HEK293 (cell line): ENCODE data around the gene CACNB2.

Experiments
- CTCF ChIA-PET: fragments of 350-600 bp; formaldehyde crosslinking; extraction: SDS; loops from one replicate; lab custom pipeline; 2021; ENCODE audit warnings: antibody characterized with exemption; lab: Yijun Ruan, JAX
- POLR2A ChIA-PET: fragments of 300-600 bp; formaldehyde crosslinking; extraction: SDS; loops from one replicate; lab custom pipeline; 2020; ENCODE audit warnings: antibody characterized with exemption, inconsistent platforms; lab: Yijun Ruan, JAX
- H3K27ac ChIP-seq: fragments of 200-500 bp; sonication (Bioruptor generic); 2 replicates; pipeline ENCODE4 v1.5.1; 2014; ENCODE audit warnings: low read depth, low read length, control low read depth, inconsistent platforms; ENCODE audit errors: extremely low read depth
- H3K36me3 ChIP-seq, 2 experiments: fragments of 200-500 bp in 1 of 2; sonication (Bioruptor generic) in 1 of 2; 1 replicate in 1 of 2; 2 replicates in 1 of 2; pipeline ENCODE4 v1.5.1; 2014 to 2017; ENCODE audit warnings: inconsistent platforms in 2 of 2, low read length in 2 of 2; ENCODE audit not compliant: control insufficient read depth in 2 of 2, insufficient read depth in 1 of 2
- H3K4me1 ChIP-seq: fragments of 200-500 bp; sonication (Bioruptor generic); 2 replicates; pipeline ENCODE4 v1.5.1; 2014; ENCODE audit warnings: mild to moderate bottlenecking, low read length, inconsistent platforms; ENCODE audit not compliant: control insufficient read depth, insufficient read depth
- H3K4me3 ChIP-seq: 2 replicates; pipeline ENCODE4 v1.5.1; 2011; ENCODE audit warnings: low read depth, mild to moderate bottlenecking, control low read depth, low read length, moderate library complexity
- H3K9me3 ChIP-seq: fragments of 200-500 bp; sonication (Bioruptor generic); 2 replicates; pipeline ENCODE4 v1.5.1; 2014; ENCODE audit warnings: low read depth, low read length, inconsistent platforms; ENCODE audit not compliant: control insufficient read depth, insufficient read depth
- GLI2 ChIP-seq: fragments of 450-650 bp; formaldehyde crosslinking; IDR thresholded peaks from 2 replicates; pipeline ENCODE4; 2017; ENCODE audit warnings: missing biosample characterization, missing genetic modification characterization, low read depth, borderline replicate concordance
- KLF7 ChIP-seq: fragments of 450-650 bp; formaldehyde crosslinking; IDR thresholded peaks from 2 replicates; pipeline ENCODE4 v1.5.1; 2016; ENCODE audit warnings: missing biosample characterization, missing genetic modification characterization, borderline replicate concordance
- KLF9 ChIP-seq: fragments of 450-650 bp; formaldehyde crosslinking; IDR thresholded peaks from 2 replicates; pipeline ENCODE4 v1.5.1; 2016; ENCODE audit warnings: missing biosample characterization, missing genetic modification characterization, low read depth
- MYNN ChIP-seq: fragments of 450-650 bp; formaldehyde crosslinking; IDR thresholded peaks from 2 replicates; pipeline ENCODE4 v1.5.1; 2016; ENCODE audit warnings: missing biosample characterization, missing genetic modification characterization, borderline replicate concordance
- RBAK ChIP-seq: fragments of 450-650 bp; formaldehyde crosslinking; IDR thresholded peaks from 2 replicates; pipeline ENCODE4 v1.5.1; 2016; ENCODE audit warnings: missing biosample characterization, missing genetic modification characterization
- YY2 ChIP-seq: fragments of 450-650 bp; formaldehyde crosslinking; IDR thresholded peaks from 2 replicates; pipeline ENCODE4 v1.5.1; 2016; ENCODE audit warnings: missing biosample characterization, missing genetic modification characterization
- ZBTB8A ChIP-seq: fragments of 450-650 bp; formaldehyde crosslinking; IDR thresholded peaks from 2 replicates; pipeline ENCODE4 v1.5.1; 2016; ENCODE audit warnings: missing biosample characterization, missing genetic modification characterization
- ZNF138 ChIP-seq: fragments of 450-650 bp; formaldehyde crosslinking; IDR thresholded peaks from 2 replicates; pipeline ENCODE4 v1.5.1; 2016; ENCODE audit warnings: missing biosample characterization, missing genetic modification characterization, borderline replicate concordance
- ZNF37A ChIP-seq: fragments of 450-650 bp; IDR thresholded peaks from 2 replicates; pipeline ENCODE4 v1.5.1; 2018; ENCODE audit warnings: missing biosample characterization, missing genetic modification characterization
- ZNF558 ChIP-seq: fragments of 450-650 bp; formaldehyde crosslinking; IDR thresholded peaks from 2 replicates; pipeline ENCODE4 v1.5.1; 2016; ENCODE audit warnings: missing biosample characterization, missing genetic modification characterization
- ZNF670 ChIP-seq: fragments of 450-650 bp; formaldehyde crosslinking; IDR thresholded peaks from 2 replicates; pipeline ENCODE4 v1.5.1; 2016; ENCODE audit warnings: missing biosample characterization, missing genetic modification characterization, low read depth
- ZNF768 ChIP-seq: fragments of 450-650 bp; formaldehyde crosslinking; IDR thresholded peaks from 2 replicates; pipeline ENCODE4 v1.5.1; 2018; ENCODE audit warnings: missing biosample characterization, mild to moderate bottlenecking, missing genetic modification characterization
- ZSCAN16 ChIP-seq: fragments of 450-650 bp; formaldehyde crosslinking; IDR thresholded peaks from 2 replicates; pipeline ENCODE4 v1.5.1; 2016; ENCODE audit warnings: missing biosample characterization, missing genetic modification characterization
- ZSCAN30 ChIP-seq: fragments of 450-650 bp; IDR thresholded peaks from 2 replicates; pipeline ENCODE4 v1.5.1; 2018; ENCODE audit warnings: missing biosample characterization, mild to moderate bottlenecking, missing genetic modification characterization, moderate library complexity
- TF ChIP-seq, protein P1 (sequence below): fragments of 450-650 bp; formaldehyde crosslinking; IDR thresholded peaks from 2 replicates; pipeline ENCODE4 v1.5.1; 2016; ENCODE audit warnings: missing biosample characterization, missing genetic modification characterization
- TF ChIP-seq, protein P2 (sequence below): fragments of 450-650 bp; formaldehyde crosslinking; IDR thresholded peaks from 2 replicates; pipeline ENCODE4 v1.5.1; 2017; ENCODE audit warnings: missing biosample characterization, missing genetic modification characterization
- TF ChIP-seq, protein P3 (sequence below): fragments of 450-650 bp; formaldehyde crosslinking; IDR thresholded peaks from 2 replicates; pipeline ENCODE4 v1.5.1; 2016; ENCODE audit warnings: missing biosample characterization, missing genetic modification characterization

The CACNB2 gene

DNA sequence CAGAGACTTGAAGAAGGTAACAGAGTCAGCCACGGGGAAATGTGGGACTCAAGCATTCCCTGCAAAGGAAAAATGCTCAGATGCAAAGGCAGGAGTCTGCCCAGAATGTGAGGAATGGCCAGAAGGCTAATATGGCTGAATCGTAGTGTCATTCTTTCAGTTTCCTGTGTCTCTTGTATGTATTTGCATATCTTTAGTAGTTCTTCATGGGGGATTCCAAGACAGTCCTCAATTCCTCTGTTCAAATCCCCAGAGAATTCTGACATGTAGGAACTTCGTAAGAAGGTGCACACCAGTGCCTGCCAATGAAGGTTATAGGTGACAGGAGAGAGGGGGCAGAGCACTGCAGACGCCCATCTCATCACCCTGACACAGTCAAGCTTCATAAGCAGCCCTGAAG, 154.4 kb downstream of the CACNB2 start (continued):
- TF ChIP-seq, protein P1, sequence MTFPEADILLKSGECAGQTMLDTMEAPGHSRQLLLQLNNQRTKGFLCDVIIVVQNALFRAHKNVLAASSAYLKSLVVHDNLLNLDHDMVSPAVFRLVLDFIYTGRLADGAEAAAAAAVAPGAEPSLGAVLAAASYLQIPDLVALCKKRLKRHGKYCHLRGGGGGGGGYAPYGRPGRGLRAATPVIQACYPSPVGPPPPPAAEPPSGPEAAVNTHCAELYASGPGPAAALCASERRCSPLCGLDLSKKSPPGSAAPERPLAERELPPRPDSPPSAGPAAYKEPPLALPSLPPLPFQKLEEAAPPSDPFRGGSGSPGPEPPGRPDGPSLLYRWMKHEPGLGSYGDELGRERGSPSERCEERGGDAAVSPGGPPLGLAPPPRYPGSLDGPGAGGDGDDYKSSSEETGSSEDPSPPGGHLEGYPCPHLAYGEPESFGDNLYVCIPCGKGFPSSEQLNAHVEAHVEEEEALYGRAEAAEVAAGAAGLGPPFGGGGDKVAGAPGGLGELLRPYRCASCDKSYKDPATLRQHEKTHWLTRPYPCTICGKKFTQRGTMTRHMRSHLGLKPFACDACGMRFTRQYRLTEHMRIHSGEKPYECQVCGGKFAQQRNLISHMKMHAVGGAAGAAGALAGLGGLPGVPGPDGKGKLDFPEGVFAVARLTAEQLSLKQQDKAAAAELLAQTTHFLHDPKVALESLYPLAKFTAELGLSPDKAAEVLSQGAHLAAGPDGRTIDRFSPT (tag by site-specific recombination): no peak

DNA sequence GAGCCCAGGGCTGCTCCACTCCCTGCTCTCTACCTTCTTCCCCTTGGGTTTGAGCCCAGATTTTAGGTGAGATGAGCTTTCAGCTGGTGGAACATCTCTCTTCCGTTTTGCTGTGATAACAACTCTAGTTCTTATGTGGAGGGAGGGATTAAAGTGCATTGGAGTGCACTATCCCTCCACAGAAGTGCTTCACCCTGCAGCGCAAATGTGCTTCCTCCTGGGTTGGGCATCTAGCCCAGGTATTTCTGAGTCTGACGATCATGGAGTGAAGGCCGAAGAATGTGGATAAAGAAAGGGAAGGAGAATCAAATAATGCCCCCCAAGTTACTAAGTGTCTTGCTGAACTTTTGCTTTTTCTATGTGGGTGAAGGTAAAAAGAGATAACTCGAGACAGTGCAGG, 157.4 kb downstream of the CACNB2 start:
- Histone ChIP-seq H3K4me3 (no peak overlapping the region), H3K4me1 (no peaks in the 10 kb centered on the region), H3K27ac (no peak overlapping the region), H3K36me3 (no peaks in the 10 kb centered on the region), H3K9me3 (no peaks in the 10 kb centered on the region)
- CTCF ChIA-PET: no interaction called here
- POLR2A ChIA-PET: no interaction called here
- TF ChIP-seq ZNF670 (tag by site-specific recombination): no peak
- TF ChIP-seq, protein P2, sequence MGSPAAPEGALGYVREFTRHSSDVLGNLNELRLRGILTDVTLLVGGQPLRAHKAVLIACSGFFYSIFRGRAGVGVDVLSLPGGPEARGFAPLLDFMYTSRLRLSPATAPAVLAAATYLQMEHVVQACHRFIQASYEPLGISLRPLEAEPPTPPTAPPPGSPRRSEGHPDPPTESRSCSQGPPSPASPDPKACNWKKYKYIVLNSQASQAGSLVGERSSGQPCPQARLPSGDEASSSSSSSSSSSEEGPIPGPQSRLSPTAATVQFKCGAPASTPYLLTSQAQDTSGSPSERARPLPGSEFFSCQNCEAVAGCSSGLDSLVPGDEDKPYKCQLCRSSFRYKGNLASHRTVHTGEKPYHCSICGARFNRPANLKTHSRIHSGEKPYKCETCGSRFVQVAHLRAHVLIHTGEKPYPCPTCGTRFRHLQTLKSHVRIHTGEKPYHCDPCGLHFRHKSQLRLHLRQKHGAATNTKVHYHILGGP: no peak
- no peak for TF ChIP-seq MYNN
- TF ChIP-seq ZNF558 (tag by site-specific recombination): no peak
- no peak for TF ChIP-seq KLF7 (tag by site-specific recombination)
- TF ChIP-seq ZSCAN16 (tag by site-specific recombination): no peak
- no peak for TF ChIP-seq KLF9 (tag by site-specific recombination)
- TF ChIP-seq ZSCAN30 (tag by site-specific recombination): no peak
- no peak for TF ChIP-seq ZNF768 (tag by site-specific recombination)

DNA sequence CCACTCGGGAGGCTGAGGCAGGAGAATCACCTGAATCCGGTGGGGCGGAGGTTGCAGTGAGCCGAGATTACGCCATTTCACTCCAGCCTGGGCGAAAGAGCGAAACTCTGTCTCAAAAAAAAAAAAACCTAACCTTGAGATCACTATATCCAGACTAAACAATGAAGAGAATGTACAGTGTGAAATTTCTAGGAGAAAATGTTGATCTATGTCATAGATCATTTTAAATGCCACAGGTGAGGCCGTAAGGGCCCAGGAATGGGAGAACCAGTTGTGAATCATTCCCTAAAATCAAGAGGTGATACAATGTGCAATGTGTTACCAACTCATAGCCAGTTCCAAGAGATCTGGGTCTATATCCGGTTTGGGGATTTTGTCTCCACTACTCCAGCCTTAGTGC, 158.0 kb downstream of the CACNB2 start:
- H3K27ac ChIP-seq: no peak overlapping the region
- TF ChIP-seq GLI2: no peak
- no peak for TF ChIP-seq YY2
- TF ChIP-seq ZNF138 (tag by site-specific recombination): no peak
- TF ChIP-seq, protein P3, sequence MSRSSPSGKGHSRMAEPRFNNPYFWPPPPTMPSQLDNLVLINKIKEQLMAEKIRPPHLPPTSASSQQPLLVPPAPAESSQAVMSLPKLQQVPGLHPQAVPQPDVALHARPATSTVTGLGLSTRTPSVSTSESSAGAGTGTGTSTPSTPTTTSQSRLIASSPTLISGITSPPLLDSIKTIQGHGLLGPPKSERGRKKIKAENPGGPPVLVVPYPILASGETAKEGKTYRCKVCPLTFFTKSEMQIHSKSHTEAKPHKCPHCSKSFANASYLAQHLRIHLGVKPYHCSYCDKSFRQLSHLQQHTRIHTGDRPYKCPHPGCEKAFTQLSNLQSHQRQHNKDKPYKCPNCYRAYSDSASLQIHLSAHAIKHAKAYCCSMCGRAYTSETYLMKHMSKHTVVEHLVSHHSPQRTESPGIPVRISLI (tag by site-specific recombination): no peak
- TF ChIP-seq ZBTB8A (tag by site-specific recombination): no peak
- no peak for TF ChIP-seq RBAK (tag by site-specific recombination)
- no peak for TF ChIP-seq ZNF37A (tag by site-specific recombination)
- H3K4me3 ChIP-seq: no peak overlapping the region
- ChIA-PET POLR2A (no interaction called here), CTCF (no interaction called here)
- H3K9me3 ChIP-seq: no peaks in the 10 kb centered on the region
- no peaks in the 10 kb centered on the region for H3K4me1 ChIP-seq
- no peaks in the 10 kb centered on the region for H3K36me3 ChIP-seq
